Trophoblast cell (in vitro differentiated cells and primary cell): ENCODE results near the gene ERLIN1.

Source experiments
- DNase-seq, 2 donors: peaks; one replicate each; pipeline ENCODE4 v3.0.0-alpha.2; 2016
- H2AFZ ChIP-seq: 2 replicates; pipeline ENCODE4 v1.6.1; 2013; ENCODE audit warnings: low read length, moderate library complexity, mild to moderate bottlenecking; ENCODE audit not compliant: insufficient read depth, poor library complexity
- H2AK5ac ChIP-seq: 2 replicates; pipeline ENCODE4 v1.6.1; 2013; ENCODE audit warnings: mild to moderate bottlenecking, low read length
- H2BK120ac ChIP-seq: 2 replicates; pipeline ENCODE4 v1.6.1; 2013; ENCODE audit warnings: low read length, mild to moderate bottlenecking, moderate library complexity; ENCODE audit not compliant: insufficient read depth, poor library complexity
- H2BK12ac ChIP-seq: 2 replicates; pipeline ENCODE4 v1.6.1; 2013; ENCODE audit warnings: mild to moderate bottlenecking, low read length, moderate library complexity
- H2BK5ac ChIP-seq: 2 replicates; pipeline ENCODE4 v1.6.1; 2013; ENCODE audit warnings: low read length, low read depth, moderate library complexity, mild to moderate bottlenecking; ENCODE audit not compliant: poor library complexity
- H3K14ac ChIP-seq: 2 replicates; pipeline ENCODE4 v1.6.1; 2013; ENCODE audit warnings: mild to moderate bottlenecking, low read length
- H3K18ac ChIP-seq: 2 replicates; pipeline ENCODE4 v1.6.1; 2013; ENCODE audit warnings: mild to moderate bottlenecking, low read length
- H3K23ac ChIP-seq: 2 replicates; pipeline ENCODE4 v1.6.1; 2013; ENCODE audit warnings: low read length
- H3K27ac ChIP-seq: 2 replicates; pipeline ENCODE4 v1.5.1; 2013; ENCODE audit warnings: low read depth, mild to moderate bottlenecking, inconsistent platforms, low read length, moderate library complexity
- H3K27me3 ChIP-seq: 2 replicates; pipeline ENCODE4 v1.6.1; 2013; ENCODE audit warnings: inconsistent platforms, mild to moderate bottlenecking, low read length, moderate library complexity; ENCODE audit not compliant: insufficient read depth
- H3K36me3 ChIP-seq, 2 experiments: 1 replicate in 1 of 2; 2 replicates in 1 of 2; pipeline ENCODE4 v1.6.1; 2013; ENCODE audit warnings: low read length in 2 of 2, mild to moderate bottlenecking in 2 of 2, moderate library complexity in 1 of 2; ENCODE audit not compliant: insufficient read depth in 2 of 2, control insufficient read depth in 1 of 2
- H3K4ac ChIP-seq: 2 replicates; pipeline ENCODE4 v1.6.1; 2013; ENCODE audit warnings: low read depth, mild to moderate bottlenecking, low read length, moderate library complexity
- H3K4me1 ChIP-seq, 2 experiments: 1 replicate in 1 of 2; 2 replicates in 1 of 2; pipeline ENCODE4 v1.6.1; 2013; ENCODE audit warnings: low read length in 2 of 2, mild to moderate bottlenecking in 2 of 2, moderate library complexity in 1 of 2; ENCODE audit not compliant: insufficient read depth in 2 of 2, control insufficient read depth in 1 of 2
- H3K4me2 ChIP-seq: 2 replicates; pipeline ENCODE4 v1.6.1; 2013; ENCODE audit warnings: inconsistent platforms, mild to moderate bottlenecking, low read length, moderate library complexity
- H3K4me3 ChIP-seq: 2 replicates; pipeline ENCODE4 v1.5.1; 2013; ENCODE audit warnings: mild to moderate bottlenecking, low read depth, low read length, inconsistent platforms
- H3K79me1 ChIP-seq: one replicate; pipeline ENCODE4 v1.6.1; 2013; ENCODE audit warnings: low read length
- H3K79me2 ChIP-seq: 2 replicates; pipeline ENCODE4 v1.6.1; 2013; ENCODE audit warnings: low read length, mild to moderate bottlenecking; ENCODE audit not compliant: control insufficient read depth, insufficient read depth, poor library complexity
- H3K9ac ChIP-seq: 2 replicates; pipeline ENCODE4 v1.6.1; 2013; ENCODE audit warnings: mild to moderate bottlenecking, low read length
- H3K9me3 ChIP-seq: 2 replicates; pipeline ENCODE4 v1.6.1; 2013; ENCODE audit warnings: low read depth, mild to moderate bottlenecking, control low read depth, inconsistent platforms, low read length; ENCODE audit not compliant: insufficient read depth
- H4K12ac ChIP-seq: 2 replicates; pipeline ENCODE4 v1.6.1; 2013; ENCODE audit warnings: low read depth, mild to moderate bottlenecking, low read length, moderate library complexity
- H4K8ac ChIP-seq: 2 replicates; pipeline ENCODE4 v1.6.1; 2013; ENCODE audit warnings: low read depth, mild to moderate bottlenecking, low read length, moderate library complexity
- H4K91ac ChIP-seq: one replicate; pipeline ENCODE4 v1.6.1; 2013; ENCODE audit warnings: low read depth, mild to moderate bottlenecking, low read length, moderate library complexity
- whole genome bisulfite sequencing: extraction: QIAGEN DNeasy Blood & Tissue Kit; methylation state at CpG from one replicate; pipeline ENCODE4 v1.1.7; 2013; ENCODE audit warnings: missing lambda C conversion rate; ENCODE audit not compliant: insufficient read length, insufficient coverage; ENCODE audit errors: extremely low coverage; 5-methylcytosine and 5-hydroxymethylcytosine counted together

ERLIN1 gene

DNA sequence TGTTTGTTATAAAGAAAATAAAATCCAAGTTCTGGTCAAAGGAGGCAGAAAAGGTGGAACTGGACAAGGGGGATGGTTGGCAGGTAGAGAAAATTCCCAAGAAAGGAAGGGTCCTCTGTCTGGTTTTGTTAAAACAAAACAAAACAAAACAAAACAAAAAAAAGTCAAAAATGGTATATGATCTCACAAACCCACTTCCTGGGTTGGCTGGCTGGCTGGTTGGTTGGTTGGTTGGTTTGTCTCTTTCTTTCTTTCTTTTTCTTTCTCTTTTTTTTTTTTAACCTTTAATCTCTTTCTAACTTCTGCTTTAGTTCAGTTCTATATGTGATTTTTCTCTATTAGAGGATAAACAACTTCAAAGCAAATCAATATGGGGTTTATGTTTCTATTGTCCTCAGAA is 63.0 kb downstream of the ERLIN1 start:
- Histone ChIP-seq H3K27me3 (no peaks in the 10 kb centered on the region), H4K91ac (no peak overlapping the region), H3K18ac (no peak overlapping the region), H3K79me2 (no peaks in the 10 kb centered on the region), H3K4me1 (no peaks in the 10 kb centered on the region), H4K12ac (no peak overlapping the region), H2BK120ac (no peak overlapping the region), H3K4me2 (no peak overlapping the region), H2AFZ (no peak overlapping the region), H3K36me3 (no peaks in the 10 kb centered on the region), H2BK12ac (no peak overlapping the region), H3K9ac (no peak overlapping the region), H3K79me1 (no peaks in the 10 kb centered on the region), H4K8ac (no peak overlapping the region), H3K9me3 (no peaks in the 10 kb centered on the region), H3K27ac (no peak overlapping the region), H3K14ac (no peak overlapping the region), H3K23ac (no peak overlapping the region), H3K4me3 (no peak overlapping the region), H2BK5ac (no peak overlapping the region), H2AK5ac (no peak overlapping the region), H3K4ac (no peak overlapping the region)
- no peak for DNase-seq

DNA sequence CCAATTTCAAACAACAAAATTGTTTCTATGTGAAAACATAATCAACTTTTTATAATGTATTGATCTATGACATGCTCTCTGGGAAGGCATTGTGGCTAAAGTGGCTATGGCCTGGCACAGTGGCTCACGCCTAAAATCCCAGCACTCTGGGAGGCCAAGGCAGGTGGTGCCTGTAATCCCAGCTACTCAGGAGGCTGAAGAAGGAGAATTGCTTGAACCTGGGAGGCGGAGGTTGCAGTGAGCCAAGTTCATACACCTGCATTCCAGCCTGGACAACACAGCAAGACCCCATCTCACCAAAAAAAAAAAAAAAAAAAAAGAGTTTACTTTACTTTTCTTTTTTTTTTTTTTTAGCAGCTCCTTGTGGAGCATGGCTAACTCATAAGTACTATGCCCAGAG is 65.3 kb downstream of the ERLIN1 start:
- Histone ChIP-seq H3K4me3 (no peak overlapping the region), H3K4me1 (no peaks in the 10 kb centered on the region)
- WGBS, result no CpG with 5 or more reads among the region's 2 CpGs

DNA sequence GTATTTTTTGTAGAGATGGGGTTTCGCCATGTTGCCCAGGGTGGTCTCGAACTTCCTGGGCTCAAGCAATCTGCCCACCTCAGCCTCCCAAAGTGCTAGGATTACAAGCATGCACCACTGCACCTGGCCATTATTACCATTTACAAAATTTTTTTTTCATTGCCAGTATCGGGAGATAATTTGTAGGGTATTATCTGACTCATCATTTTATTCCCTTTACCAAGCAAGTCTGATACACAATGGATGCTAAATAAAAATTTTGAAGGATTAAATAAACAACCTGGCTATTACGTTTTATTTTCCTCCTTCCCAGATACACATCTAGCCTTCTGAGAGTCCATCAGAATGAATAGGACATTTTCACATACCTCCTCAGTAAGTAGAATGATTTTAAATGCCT is 66.1 kb downstream of the ERLIN1 start:
- H2AK5ac ChIP-seq, result no peak overlapping the region
- no peak overlapping the region for H3K18ac ChIP-seq
- H3K4ac ChIP-seq, result no peak overlapping the region
- no peak overlapping the region for H4K12ac ChIP-seq
- no peaks in the 10 kb centered on the region for H3K36me3 ChIP-seq
- H3K23ac ChIP-seq, result no peak overlapping the region
- H3K27ac ChIP-seq, result no peak overlapping the region
- no peaks in the 10 kb centered on the region for H3K4me1 ChIP-seq
- no CpG with 5 or more reads among the region's 4 CpGs for WGBS
- no peak overlapping the region for H3K4me3 ChIP-seq
- H3K79me2 ChIP-seq, result no peaks in the 10 kb centered on the region
- H3K9ac ChIP-seq, result no peak overlapping the region
- no peaks in the 10 kb centered on the region for H3K9me3 ChIP-seq
- H3K14ac ChIP-seq, result no peak overlapping the region
- no peak for DNase-seq
- no peaks in the 10 kb centered on the region for H3K27me3 ChIP-seq
- H3K4me2 ChIP-seq, result no peak overlapping the region
- H4K91ac ChIP-seq, result no peak overlapping the region
- H2BK12ac ChIP-seq, result no peak overlapping the region
- no peak overlapping the region for H2BK5ac ChIP-seq
- H3K79me1 ChIP-seq, result no peaks in the 10 kb centered on the region
- no peak overlapping the region for H4K8ac ChIP-seq
- H2BK120ac ChIP-seq, result no peak overlapping the region
- H2AFZ ChIP-seq, result no peak overlapping the region

More for the DNA sequence above, 65.3 kb downstream of the ERLIN1 start:
- Histone ChIP-seq H4K8ac (no peak overlapping the region), H3K27ac (no peak overlapping the region), H3K23ac (no peak overlapping the region), H3K4me2 (no peak overlapping the region), H3K36me3 (no peaks in the 10 kb centered on the region), H3K9me3 (no peaks in the 10 kb centered on the region), H3K14ac (no peak overlapping the region), H3K9ac (no peak overlapping the region), H2AFZ (no peak overlapping the region), H2BK5ac (no peak overlapping the region), H3K27me3 (no peaks in the 10 kb centered on the region), H4K91ac (no peak overlapping the region), H2AK5ac (no peak overlapping the region), H3K4ac (no peak overlapping the region), H2BK120ac (no peak overlapping the region), H4K12ac (no peak overlapping the region), H2BK12ac (no peak overlapping the region), H3K18ac (no peak overlapping the region), H3K79me1 (no peaks in the 10 kb centered on the region), H3K79me2 (no peaks in the 10 kb centered on the region)
- no peak for DNase-seq

DNA sequence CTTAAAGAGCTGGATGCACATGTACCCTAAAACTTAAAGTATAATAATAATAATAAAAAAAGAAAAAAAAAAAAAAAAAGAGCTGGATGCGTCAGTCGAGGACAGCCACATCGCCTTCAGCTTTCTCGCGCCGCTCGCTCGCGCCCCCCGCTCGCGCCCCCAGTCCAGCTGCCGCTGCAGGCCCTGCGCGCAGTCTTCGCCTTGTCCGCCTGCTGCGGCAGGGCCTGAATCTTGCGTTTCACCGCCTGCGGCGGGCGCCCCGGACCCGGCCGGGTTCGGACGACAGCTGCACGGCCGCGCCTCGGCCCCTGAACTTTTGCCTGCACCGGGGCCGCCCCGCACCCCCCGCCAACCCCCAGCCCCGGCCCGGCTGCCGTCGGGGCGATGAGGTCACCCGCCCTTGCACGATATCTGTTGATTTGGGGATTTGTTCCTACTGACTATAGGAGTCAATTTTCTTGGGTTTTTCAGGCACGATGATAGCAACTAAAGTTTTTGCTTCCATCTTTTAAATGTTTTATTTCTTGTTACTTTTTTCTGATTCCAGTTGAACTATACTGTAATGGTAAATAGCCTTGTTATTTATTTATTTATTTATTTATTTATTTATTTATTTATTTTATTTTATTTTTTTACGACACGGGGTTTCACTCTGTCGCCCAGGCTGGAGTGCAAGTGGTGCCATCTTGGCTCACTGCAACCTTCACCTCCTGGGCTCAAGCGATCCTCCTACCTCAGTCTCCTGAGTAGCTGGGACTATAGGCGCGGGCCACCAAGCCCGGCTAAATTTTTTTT is 70.7 kb downstream of the ERLIN1 start:
- no peak for DNase-seq
- Histone ChIP-seq H2BK5ac (no peak overlapping the region), H2BK12ac (no peak overlapping the region), H4K91ac (no peak overlapping the region), H3K14ac (no peak overlapping the region), H3K4me1 (no peaks in the 10 kb centered on the region), H2AFZ (no peak overlapping the region), H3K18ac (no peak overlapping the region), H4K8ac (no peak overlapping the region), H3K79me1 (no peaks in the 10 kb centered on the region), H2AK5ac (no peak overlapping the region), H3K9me3 (no peaks in the 10 kb centered on the region), H3K36me3 (no peaks in the 10 kb centered on the region), H3K4ac (no peak overlapping the region), H3K79me2 (no peaks in the 10 kb centered on the region), H4K12ac (no peak overlapping the region), H3K4me3 (no peak overlapping the region), H3K23ac (no peak overlapping the region), H3K27ac (no peak overlapping the region), H3K4me2 (no peak overlapping the region), H3K27me3 (no peaks in the 10 kb centered on the region), H2BK120ac (no peak overlapping the region), H3K9ac (no peak overlapping the region)
- no CpG with 5 or more reads among the region's 51 CpGs for WGBS
